ENCODE measurements around the gene WDR73.

GRCh38 chr15:84645496-84645895, 8.6 kb downstream of the WDR73 start:
- TF ChIP-seq CTCF (conservative IDR thresholded peaks at IDR 0.05 in 1 of 2, IDR thresholded peaks at IDR 0.05 in 1 of 2; ENCODE audit: extremely low read depth in 1 of 2, insufficient read depth in 1 of 2, low read depth in 1 of 2, low read length in 2 of 2) (no peak), EZH2 (IDR thresholded peaks at IDR 0.05; ENCODE audit: borderline replicate concordance, low read length) (no peak)
